ENCODE measurements around the gene CTNNBL1.

Gene CTNNBL1

GRCh38 chr20:37856932-37857660, 163.3 kb downstream of the CTNNBL1 start:
- DNase-seq: no peak

- DNase-seq: no peak
Measured at GRCh38 chr20:37859406-37860171, 165.8 kb downstream of the CTNNBL1 start.

- no peak for DNase-seq
Measured at GRCh38 chr20:37863289-37863688, 169.5 kb downstream of the CTNNBL1 start.

- no peak for DNase-seq
Measured at GRCh38 chr20:37864298-37864697, 170.5 kb downstream of the CTNNBL1 start.

- no peak for DNase-seq
Measured at GRCh38 chr20:37866051-37866450, 172.2 kb downstream of the CTNNBL1 start.

GRCh38 chr20:37867289-37868195, 173.7 kb downstream of the CTNNBL1 start:
- no peak for DNase-seq

GRCh38 chr20:37868851-37869333, 175.1 kb downstream of the CTNNBL1 start:
- no peak for DNase-seq

- no peak for DNase-seq
Measured at GRCh38 chr20:37869334-37869861, 175.6 kb downstream of the CTNNBL1 start.

- no peak for DNase-seq
Measured at GRCh38 chr20:37870294-37870693, 176.5 kb downstream of the CTNNBL1 start.

GRCh38 chr20:37871751-37872150, 177.9 kb downstream of the CTNNBL1 start:
- no peak for DNase-seq

- no peak for DNase-seq
Measured at GRCh38 chr20:37872161-37872560, 178.3 kb downstream of the CTNNBL1 start.

GRCh38 chr20:37873884-37874283, 180.1 kb downstream of the CTNNBL1 start:
- no peak for DNase-seq

GRCh38 chr20:37875460-37876175, 181.8 kb downstream of the CTNNBL1 start:
- no peak for DNase-seq

GRCh38 chr20:37876863-37877262, 183.0 kb downstream of the CTNNBL1 start:
- DNase-seq: no peak

- no peak for DNase-seq
Measured at GRCh38 chr20:37877832-37878772, 184.3 kb downstream of the CTNNBL1 start.

GRCh38 chr20:37878835-37879599, 185.2 kb downstream of the CTNNBL1 start:
- DNase-seq: no peak

GRCh38 chr20:37879843-37880242, 186.0 kb downstream of the CTNNBL1 start:
- DNase-seq: no peak

GRCh38 chr20:37880726-37881591, 187.1 kb downstream of the CTNNBL1 start:
- no peak for DNase-seq

Data from NCI-H510A treated with DMSO at 0.1 percent for 48 hours (cell line).